Peyer's patch (tissue), 4 donors: Measurements from ENCODE around the gene ACER3.

Source experiments
- CTCF ChIP-seq, 6 experiments: fragments of 450-650 bp in 4 of 6; fragments of 200-600 bp in 2 of 6; sonication (generic) in 1 of 6; IDR thresholded peaks; one replicate each; pipeline ENCODE4 v1.5.1; 2017 to 2019; ENCODE audit warnings: antibody characterized with exemption in 6 of 6, mild to moderate bottlenecking in 3 of 6, moderate library complexity in 1 of 6
- POLR2A ChIP-seq, 2 donors: fragments of 450-650 bp; IDR thresholded peaks; one replicate each; pipeline ENCODE4 v1.5.1; 2017; ENCODE audit warnings: antibody characterized with exemption in 2 of 2, mild to moderate bottlenecking in 2 of 2, moderate library complexity in 2 of 2

- TF ChIP-seq CTCF (IDR thresholded peaks at IDR 0.05) (no peak), POLR2A (IDR thresholded peaks at IDR 0.05) (no peak)
These were observed 195.2 kb downstream of the ACER3 start for GRCh38 chr11:77055913-77056312.
